NCI-H2081 (cell line): ENCODE results near the gene OR6C76.
"Not testable (repeated sequence)": the region's sequence is repeated elsewhere in the genome, so short reads cannot be mapped to it uniquely, and the experiment has no call there.

Experiments used
- DNase-seq, 2 experiments: peaks; one replicate each; lab custom pipeline; 2025; lab: John Stamatoyannopoulos, UW

Gene OR6C76

GRCh38 chr12:55425954-55426353, at the start of gene OR6C76:
OR6C76 (plus strand) TSS chr12:55426254; CDS start chr12:55426254, 0 bp downstream.
- no peak for DNase-seq

- no peak for DNase-seq
Observed at GRCh38 chr12:55385891-55386290, 40.2 kb upstream of the OR6C76 start.

GRCh38 chr12:55392032-55392795, 33.8 kb upstream of the OR6C76 start:
- DNase-seq = no peak

GRCh38 chr12:55396326-55396725, 29.7 kb upstream of the OR6C76 start:
- no peak for DNase-seq

- no peak for DNase-seq
Observed at GRCh38 chr12:55400229-55400628, 25.8 kb upstream of the OR6C76 start, which contains the start of gene OR6C65. OR6C65 (plus strand) TSS chr12:55400529; CDS start chr12:55400529, 0 bp downstream.

GRCh38 chr12:55407866-55408265, 18.2 kb upstream of the OR6C76 start:
- DNase-seq = no peak

- DNase-seq = not testable (repeated sequence)
Observed at GRCh38 chr12:55409133-55409532, 16.9 kb upstream of the OR6C76 start.

GRCh38 chr12:55412138-55412537, 13.9 kb upstream of the OR6C76 start:
- not testable (repeated sequence) for DNase-seq

GRCh38 chr12:55413498-55414388, 12.3 kb upstream of the OR6C76 start:
- not testable (repeated sequence) for DNase-seq

- not testable (repeated sequence) for DNase-seq
Observed at GRCh38 chr12:55414396-55414823, 11.6 kb upstream of the OR6C76 start.

- not testable (repeated sequence) for DNase-seq
Observed at GRCh38 chr12:55414889-55415288, 11.2 kb upstream of the OR6C76 start.

- DNase-seq = no peak
Observed at GRCh38 chr12:55416961-55417360, 9.1 kb upstream of the OR6C76 start.

GRCh38 chr12:55420307-55420962, 5.6 kb upstream of the OR6C76 start:
- DNase-seq = no peak

GRCh38 chr12:55428331-55429243, 2.5 kb downstream of the OR6C76 start:
- no peak for DNase-seq

- not testable (repeated sequence) for DNase-seq
Observed at GRCh38 chr12:55441233-55441632, 15.2 kb downstream of the OR6C76 start.

- DNase-seq = no peak
Observed at GRCh38 chr12:55443776-55444175, 17.7 kb downstream of the OR6C76 start, which contains the start of gene OR6C2. OR6C2 (plus strand) TSS chr12:55444076; CDS start chr12:55452214, 8,138 bp downstream.

GRCh38 chr12:55445357-55445756, 19.3 kb downstream of the OR6C76 start:
- DNase-seq = no peak

- no peak for DNase-seq
Observed at GRCh38 chr12:55446326-55446725, 20.3 kb downstream of the OR6C76 start.

GRCh38 chr12:55448825-55449224, 22.8 kb downstream of the OR6C76 start:
- DNase-seq = no peak

- DNase-seq = not testable (repeated sequence)
Observed at GRCh38 chr12:55464926-55465325, 38.9 kb downstream of the OR6C76 start.

GRCh38 chr12:55467836-55468235, 41.8 kb downstream of the OR6C76 start:
- no peak for DNase-seq
